Fibroblast of skin of scalp (primary cell): ENCODE measurements around the gene CEP70.
"Not testable (repeated sequence)": the region's sequence is repeated elsewhere in the genome, so short reads cannot be mapped to it uniquely, and the experiment has no call there.

Experiments used
- DNase-seq: peaks from one replicate; pipeline ENCODE4 v3.0.0-alpha.2; 2013

The CEP70 gene

GRCh38 chr3:138467931-138468330 is 126.1 kb downstream of the CEP70 start:
- DNase-seq: no peak

GRCh38 chr3:138465925-138466324 is 128.1 kb downstream of the CEP70 start:
- no peak for DNase-seq

- no peak for DNase-seq
Measured at GRCh38 chr3:138465451-138465850, 128.6 kb downstream of the CEP70 start.

GRCh38 chr3:138464491-138464860 is 129.6 kb downstream of the CEP70 start:
- DNase-seq: no peak

GRCh38 chr3:138463724-138464490 is 130.2 kb downstream of the CEP70 start:
- no peak for DNase-seq

GRCh38 chr3:138461896-138462295 is 132.2 kb downstream of the CEP70 start:
- no peak for DNase-seq

- DNase-seq: no peak
Measured at GRCh38 chr3:138461246-138461645, 132.8 kb downstream of the CEP70 start.

GRCh38 chr3:138460536-138461205 is 133.4 kb downstream of the CEP70 start:
- DNase-seq: no peak

- no peak for DNase-seq
Measured at GRCh38 chr3:138459619-138460535, 134.2 kb downstream of the CEP70 start.

GRCh38 chr3:138458774-138459499 is 135.1 kb downstream of the CEP70 start:
- no peak for DNase-seq

- no peak for DNase-seq
Measured at GRCh38 chr3:138457863-138458735, 136.0 kb downstream of the CEP70 start.

- no peak for DNase-seq
Measured at GRCh38 chr3:138456961-138457862, 136.8 kb downstream of the CEP70 start.

- DNase-seq: no peak
Measured at GRCh38 chr3:138455801-138456716, 138.0 kb downstream of the CEP70 start.

GRCh38 chr3:138453940-138454339 is 140.1 kb downstream of the CEP70 start:
- DNase-seq: not testable (repeated sequence)

- no peak for DNase-seq
Measured at GRCh38 chr3:138452436-138452835, 141.6 kb downstream of the CEP70 start.

GRCh38 chr3:138451595-138452162 is 142.4 kb downstream of the CEP70 start:
- DNase-seq: no peak

GRCh38 chr3:138450704-138451424 is 143.2 kb downstream of the CEP70 start:
- no peak for DNase-seq

GRCh38 chr3:138450181-138450580 is 143.9 kb downstream of the CEP70 start:
- no peak for DNase-seq
